Endometrial microvascular endothelial cells (primary cell): Measurements from ENCODE around the gene ADIPOR1. TPM values are rescaled to one million over a fixed set of nuclear protein-coding genes. Genes with fewer than 3 reads are reported as not detected.

Experiments used
- in situ Hi-C: cut with HindIII; loops from 2 replicates; pipeline ENCODE4 v1.10.0; 2017; ENCODE audit warnings: low sequenced_read_pairs, low pct_unique_long_range_greater_than_20kb; ENCODE audit errors: inconsistent ontology term
- total RNA-seq: library from RNA; depleted of rRNA; stranded (reverse); fragments of >200 nt; gene quantifications from one replicate; pipeline ENCODE4 v1.2.3, GENCODE V29; 2015; ENCODE audit errors: inconsistent ontology term

ADIPOR1 gene
- total RNA-seq, 1 donor from 2014 or later: 96.9 TPM

GRCh38 chr1:202976633-202977032 is 18.5 kb upstream of the ADIPOR1 start:
- in situ Hi-C loops: no loop called here

DNA sequence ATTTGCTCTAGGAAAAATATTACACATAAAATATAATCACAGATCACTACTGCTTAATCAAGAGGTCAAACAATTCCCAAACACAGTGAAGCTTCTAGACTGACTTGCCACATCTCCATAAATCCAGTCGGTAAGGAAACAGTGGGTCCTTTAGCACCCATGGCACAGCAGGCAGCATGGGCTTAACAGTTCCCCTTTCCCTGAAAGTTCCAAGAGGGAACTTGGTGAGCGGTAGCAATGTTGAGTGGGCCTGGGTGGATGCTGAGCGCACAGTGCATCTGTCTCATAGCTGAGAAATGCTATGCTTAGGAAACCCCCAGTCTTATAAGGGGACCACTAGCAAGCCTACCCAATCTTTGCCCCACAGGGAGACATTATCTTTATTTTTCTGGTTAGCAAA is 16.7 kb upstream of the ADIPOR1 start:
- in situ Hi-C loops: no loop called here

DNA sequence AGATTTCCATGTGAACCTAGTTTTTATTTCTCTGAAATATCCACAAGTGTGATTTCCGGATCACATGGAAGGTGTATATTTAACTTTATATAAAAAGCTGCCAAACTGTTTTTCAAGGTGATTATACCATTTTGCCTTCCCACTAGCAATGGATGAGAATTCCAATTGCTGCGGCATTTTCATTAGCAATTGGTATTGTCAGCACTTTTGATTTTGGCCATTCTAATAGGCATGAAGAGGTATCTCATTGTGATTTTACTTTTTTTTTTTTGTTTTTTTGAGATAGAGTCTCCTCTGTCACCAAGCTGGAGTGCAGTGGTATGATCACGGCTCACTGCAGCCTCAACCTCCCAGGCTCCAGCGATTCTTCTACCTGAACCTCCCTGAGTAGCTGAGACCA is 13.9 kb upstream of the ADIPOR1 start:
- in situ Hi-C loops: no loop called here

DNA sequence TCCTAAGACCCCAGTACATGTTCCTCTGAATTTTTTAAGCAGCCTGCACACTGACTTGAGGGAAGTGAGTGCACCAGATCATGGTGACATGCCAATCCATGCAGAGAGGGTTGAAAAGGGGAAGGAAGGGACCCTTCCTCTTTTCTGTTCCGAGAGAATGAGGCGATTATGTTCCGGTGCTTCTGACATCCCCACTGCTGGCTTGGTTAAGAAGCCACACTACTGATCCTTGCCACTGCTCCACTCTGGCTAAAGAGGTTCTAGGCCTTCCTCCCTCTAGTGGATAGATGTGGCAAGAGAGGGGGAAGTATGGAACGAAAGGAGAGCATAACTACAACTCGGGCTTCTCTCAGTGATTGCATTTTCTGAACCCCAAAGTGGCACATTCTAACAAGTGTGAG is 10.8 kb upstream of the ADIPOR1 start:
- in situ Hi-C loops: no loop called here

GRCh38 chr1:202968351-202968750 is 10.2 kb upstream of the ADIPOR1 start:
- in situ Hi-C loops: no loop called here

GRCh38 chr1:202967684-202968281 is 9.7 kb upstream of the ADIPOR1 start:
- in situ Hi-C loops: no loop called here

GRCh38 chr1:202966006-202966898 is 8.1 kb upstream of the ADIPOR1 start:
- in situ Hi-C loops: no loop called here

- in situ Hi-C loops: no loop called here
Observed at GRCh38 chr1:202965422-202965821, 7.3 kb upstream of the ADIPOR1 start.

DNA sequence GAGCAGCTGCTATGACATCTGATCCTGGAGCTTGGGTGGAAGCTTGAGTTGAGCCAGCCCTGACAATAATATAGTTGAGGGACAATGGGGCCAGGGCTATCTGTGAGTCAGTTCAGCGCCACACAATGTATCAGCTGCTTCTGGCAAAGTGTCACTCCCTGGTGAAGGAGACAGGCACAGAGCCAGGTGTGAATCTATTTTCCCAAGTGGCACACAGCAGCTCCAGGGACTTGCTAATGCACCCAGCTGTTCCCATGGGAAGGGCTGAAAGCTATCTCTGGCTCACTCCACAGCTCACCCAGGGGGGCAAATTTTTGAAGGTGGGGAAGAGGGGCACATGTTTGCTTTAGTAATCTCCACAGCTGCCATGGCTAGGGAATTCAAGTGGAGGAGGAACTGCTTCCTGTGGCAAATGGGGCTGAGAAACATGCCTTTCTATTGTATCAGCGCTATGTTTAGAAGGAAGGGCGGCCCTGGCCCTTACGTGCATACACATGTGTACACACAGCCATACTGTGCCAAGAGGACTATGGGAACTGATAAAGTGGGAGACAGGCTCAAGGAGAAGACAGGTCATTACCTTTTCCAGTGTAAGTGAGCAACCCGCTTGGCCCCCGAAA is 6.8 kb upstream of the ADIPOR1 start:
- in situ Hi-C loops: no loop called here

GRCh38 chr1:202961220-202961880 is 3.2 kb upstream of the ADIPOR1 start:
- in situ Hi-C loops: no loop called here

- in situ Hi-C loops: no loop called here
Observed at GRCh38 chr1:202959276-202959620, 1.1 kb upstream of the ADIPOR1 start.

DNA sequence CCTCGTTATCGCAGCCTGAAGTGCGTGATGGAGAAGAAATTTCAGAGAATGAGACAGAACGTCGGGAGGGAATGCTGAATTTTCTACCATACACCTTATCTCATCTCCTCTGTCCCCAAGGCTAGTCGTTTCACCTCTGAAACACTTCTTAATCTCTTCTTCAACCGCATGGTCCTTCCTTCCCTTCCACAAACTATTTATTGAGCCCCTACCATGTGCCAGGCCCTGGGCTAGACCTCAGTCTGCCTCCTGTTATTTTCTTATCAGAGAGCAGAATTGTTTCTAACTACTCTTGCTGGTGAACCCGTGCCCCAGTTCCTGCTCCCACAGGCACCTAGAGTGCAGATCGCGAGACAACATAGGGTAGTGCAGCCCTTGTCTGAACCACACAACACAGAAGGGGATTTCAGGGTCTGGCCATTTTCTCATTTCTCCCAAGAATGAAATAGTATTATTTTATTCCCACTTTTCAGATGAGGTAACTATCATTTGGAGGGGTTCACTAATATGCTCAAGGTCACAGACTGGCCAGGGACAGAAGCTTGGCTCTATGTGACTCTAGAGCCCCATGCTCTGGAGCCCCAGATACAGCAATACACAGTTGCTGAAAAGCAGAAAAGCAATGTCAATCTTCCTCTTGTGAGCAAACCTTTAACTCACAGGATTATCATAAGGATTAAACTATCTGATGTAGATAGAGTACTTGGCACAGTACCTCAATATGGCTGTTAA is 598 bp upstream of the ADIPOR1 start:
- in situ Hi-C loops: no loop called here

- in situ Hi-C loops: no loop called here
Observed at GRCh38 chr1:202956969-202957368, 1.1 kb downstream of the ADIPOR1 start.

DNA sequence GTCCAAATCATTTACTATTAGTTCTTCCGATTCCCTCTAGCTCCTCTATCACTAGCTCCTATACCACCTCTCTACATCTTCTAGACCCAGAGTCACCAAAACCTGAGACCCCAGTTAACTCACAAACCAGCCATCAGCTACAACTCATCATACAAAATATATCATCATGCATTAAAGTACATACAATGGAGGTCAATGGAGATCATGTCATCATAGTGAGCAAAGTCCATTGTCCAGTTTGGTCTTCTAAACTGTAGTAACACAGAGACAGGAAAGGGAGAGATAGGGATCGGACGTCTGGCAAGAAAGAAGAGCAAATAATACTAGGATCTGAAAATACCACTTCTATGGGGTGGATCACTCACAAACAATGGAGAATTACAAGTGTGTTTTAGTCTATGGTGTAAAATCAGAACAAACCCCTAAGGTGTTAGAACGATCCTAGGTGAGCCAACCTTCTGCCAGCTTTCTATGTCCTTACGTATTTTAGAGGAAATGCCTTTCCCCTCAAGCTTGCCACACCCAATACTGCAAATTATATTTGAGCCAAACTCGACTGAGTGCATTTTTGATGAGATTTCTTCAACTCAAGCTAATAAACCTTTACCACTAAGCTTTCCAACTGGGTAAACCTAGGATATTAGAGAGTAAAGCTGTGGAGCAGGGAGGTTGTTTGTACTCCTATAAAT is 3.9 kb downstream of the ADIPOR1 start:
- in situ Hi-C loops: no loop called here

- in situ Hi-C loops: no loop called here
Observed at GRCh38 chr1:202953392-202953791, 4.7 kb downstream of the ADIPOR1 start.

- in situ Hi-C loops: no loop called here
Observed at GRCh38 chr1:202952818-202953217, 5.3 kb downstream of the ADIPOR1 start.

DNA sequence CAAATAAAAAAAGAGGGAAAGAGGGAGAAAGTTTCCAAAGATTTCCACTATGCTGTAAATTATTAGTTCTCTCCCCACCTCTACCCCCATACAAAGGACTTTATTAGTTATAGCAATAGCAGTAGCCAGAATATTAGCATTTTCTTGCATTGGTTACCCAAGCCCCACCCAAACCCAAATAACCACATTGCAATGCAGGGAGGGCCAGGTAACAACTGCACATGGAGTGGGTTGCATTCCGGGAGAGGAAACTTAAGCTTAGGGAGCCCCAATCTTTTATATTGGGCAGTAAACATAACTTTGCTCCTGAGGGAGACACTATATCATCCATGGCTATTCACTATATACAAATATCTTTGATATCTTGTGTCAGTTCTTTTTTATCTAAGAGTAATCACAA is 6.0 kb downstream of the ADIPOR1 start:
- in situ Hi-C loops: no loop called here

GRCh38 chr1:202951437-202951836 is 6.7 kb downstream of the ADIPOR1 start:
- in situ Hi-C loops: no loop called here
